Right ventricle myocardium superior (tissue), 1 donor: ENCODE data around the gene ASH1L. TPM values are rescaled to one million over a fixed set of nuclear protein-coding genes. Genes with fewer than 3 reads are reported as not detected.
A peak's percentile ranks its signal among the peaks of the same experiment; 100 is the strongest.
"Not testable (repeated sequence)": the region's sequence is repeated elsewhere in the genome, so short reads cannot be mapped to it uniquely, and the experiment has no call there.

ENCODE experiments used
- ATAC-seq: fragments of 200-7000 bp; cut with Tn5 transposase; one replicate; pipeline ENCODE4 v1.9.1; 2020; ENCODE audit warnings: mild to moderate bottlenecking; ENCODE audit not compliant: poor library complexity
- DNase-seq: peaks from one replicate; pipeline ENCODE4 v3.0.0-alpha.2; 2020
- intact Hi-C: fragments of 100-400 bp; cut with DNase I; formaldehyde crosslinking; loops from one replicate; pipeline ENCODE4 v1.11.2; 2022
- long read RNA-seq: library from polyadenylated mRNA; unstranded; transcript quantifications from one replicate; pipeline ENCODE4 v2.0.0, GENCODE V29; 2021
- total RNA-seq: library from RNA; stranded (reverse); fragmentation: NEBNext Ultra II Directional; extraction: Animal tissue kit (Norgen Biotek cat#: 25700); gene quantifications from one replicate; pipeline ENCODE4 v1.2.1, GENCODE V29; 2021
- donor health status: DM: no; HTN: yes; CAD: no; lungs with severe emphysema.

Gene ASH1L
- total RNA-seq, result 41.3 TPM
- long read RNA-seq, partial matches to known transcripts, result 3 of 7 reads
- long read RNA-seq, other reads (novel, unspliced or antisense), result 4 of 7 reads

- ATAC-seq, result peak; percentile 95
- DNase-seq, result peak; percentile 94
Measured at GRCh38 chr1:155562581-155563376, at the start of gene ASH1L. Gene ASH1L (minus strand): TSS chr1:155562803. CDS start chr1:155521519, 41,284 bp downstream.

DNA sequence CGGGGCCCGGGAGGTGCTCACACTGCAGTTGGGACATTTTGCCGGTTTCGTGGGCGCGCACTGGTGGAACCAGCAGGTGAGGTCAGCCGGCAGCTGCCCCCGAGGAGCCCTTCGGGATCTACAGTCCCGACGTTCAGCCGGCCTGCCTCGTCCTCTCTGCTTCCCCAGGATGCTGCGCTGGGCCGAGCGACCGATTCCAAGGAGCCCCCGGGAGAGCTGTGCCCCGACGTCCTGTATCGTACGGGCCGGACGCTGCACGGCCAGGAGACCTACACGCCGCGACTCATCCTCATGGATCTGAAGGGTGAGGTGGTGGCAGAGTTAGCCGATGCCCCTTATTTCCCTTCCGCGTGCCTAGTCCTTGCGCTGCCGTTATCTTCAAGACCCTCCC is 47.6 kb upstream of the ASH1L start:
- intact Hi-C loops, DNase-seq: not testable (repeated sequence)
- ATAC-seq, result peak; percentile 47

More at GRCh38 chr1:155562581-155563376, at the start of gene ASH1L:
- intact Hi-C loops, result no loop called here

DNA sequence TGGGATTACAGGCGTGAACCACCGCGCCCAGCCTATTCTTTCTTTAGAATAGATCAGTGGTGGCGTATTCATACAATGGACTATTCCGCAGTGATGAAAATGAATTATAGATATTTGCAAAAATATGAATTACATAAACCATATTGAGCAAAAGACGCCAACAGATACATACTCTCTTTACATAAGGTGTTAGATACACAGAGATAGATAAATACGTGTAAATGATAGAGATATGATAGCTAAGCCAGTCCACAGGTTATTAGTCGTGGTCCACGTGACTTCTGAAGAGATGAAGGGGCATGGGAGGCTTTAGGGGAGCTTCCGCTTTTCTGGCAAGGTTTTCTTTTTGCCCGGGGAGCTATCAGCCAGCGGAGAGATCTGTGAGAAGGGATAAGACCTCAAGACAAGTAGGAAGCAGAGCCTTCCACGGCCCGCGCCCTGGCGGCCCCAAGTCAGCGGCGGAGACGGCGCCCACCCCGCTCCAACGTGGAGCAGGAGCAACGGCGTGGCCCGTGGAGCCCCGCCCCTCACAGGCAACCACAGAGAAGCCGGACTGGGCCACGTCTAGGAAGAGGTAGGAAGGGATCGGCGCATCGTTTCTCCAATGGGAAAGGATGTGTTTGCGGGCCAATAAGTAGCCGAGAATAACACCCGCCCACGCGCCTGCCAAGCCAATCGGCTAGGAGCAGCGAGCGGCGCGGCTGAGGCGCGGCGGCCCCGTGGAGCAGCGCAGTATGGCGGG is 47.1 kb upstream of the ASH1L start, which contains the start of gene MSTO1:
Gene MSTO1 (plus strand): TSS at position 704 of the 742 bp plus-strand sequence. CDS start 31 bp downstream, at position 735.
- peak; percentile 98 for ATAC-seq
- intact Hi-C loops, result no loop called here
- peak; percentile 98 for DNase-seq

GRCh38 chr1:155608888-155609225 is 46.3 kb upstream of the ASH1L start:
- no peak for DNase-seq
- no peak for ATAC-seq
- intact Hi-C loops, result no loop called here

- intact Hi-C loops, result no loop called here
- ATAC-seq (no peak), DNase-seq (no peak)
Measured at GRCh38 chr1:155607708-155608107, 45.1 kb upstream of the ASH1L start.

DNA sequence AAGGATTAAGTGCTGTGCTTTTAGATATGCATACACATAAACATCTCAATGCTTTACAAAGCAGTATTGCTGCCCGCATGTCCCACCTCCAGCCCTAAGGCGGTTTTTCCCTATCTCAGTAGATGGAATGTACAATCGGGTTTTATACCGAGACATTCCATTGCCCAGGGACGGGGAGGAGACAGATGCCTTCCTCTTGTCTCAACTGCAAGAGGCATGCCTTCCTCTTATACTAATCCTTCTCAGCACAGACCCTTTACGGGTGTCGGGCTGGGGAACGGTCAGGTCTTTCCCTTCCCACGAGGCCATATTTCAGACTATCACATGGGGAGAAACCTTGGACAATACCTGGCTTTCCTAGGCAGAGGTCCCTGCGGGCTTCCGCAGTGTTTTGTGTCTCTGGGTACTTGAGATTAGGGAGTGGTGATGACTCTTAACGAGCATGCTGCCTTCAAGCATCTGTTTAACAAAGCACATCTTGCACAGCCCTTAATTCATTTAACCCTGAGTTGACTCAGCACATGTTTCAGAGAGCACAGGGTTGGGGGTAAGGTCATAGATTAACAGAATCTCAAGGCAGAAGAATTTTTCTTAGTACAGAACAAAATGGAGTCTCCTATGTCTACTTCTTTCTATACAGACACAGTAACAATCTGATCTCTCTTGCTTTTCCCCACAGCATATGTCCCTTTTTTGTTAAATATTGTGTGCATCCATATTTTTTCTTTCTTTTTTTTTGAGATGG is 37.4 kb upstream of the ASH1L start:
- ATAC-seq, DNase-seq, intact Hi-C loops: not testable (repeated sequence)

GRCh38 chr1:155598842-155599331 is 36.3 kb upstream of the ASH1L start:
- intact Hi-C loops, result no loop called here
- ATAC-seq (peak; percentile 38), DNase-seq (peak; percentile 41)

DNA sequence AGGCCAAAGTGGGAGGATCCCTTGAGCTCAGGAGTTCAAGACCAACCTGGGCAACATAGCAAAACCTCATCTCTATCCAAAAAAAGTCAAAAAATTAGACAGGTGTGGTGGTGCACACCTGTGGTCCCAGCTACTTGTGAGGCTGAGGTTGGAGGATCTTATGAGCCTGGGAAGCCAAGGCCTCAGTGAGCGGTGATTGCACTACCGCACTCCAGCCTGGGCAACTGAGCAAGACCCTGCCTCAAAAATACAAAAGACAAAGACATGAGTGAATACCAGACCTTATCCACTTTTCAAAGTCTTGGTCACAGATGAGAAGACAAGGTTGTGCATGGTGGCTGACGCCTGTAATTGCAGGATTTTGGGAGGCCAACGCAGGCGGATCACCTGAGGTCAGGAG is 34.3 kb upstream of the ASH1L start:
- DNase-seq (no peak), ATAC-seq (no peak)
- intact Hi-C loops, result no loop called here

DNA sequence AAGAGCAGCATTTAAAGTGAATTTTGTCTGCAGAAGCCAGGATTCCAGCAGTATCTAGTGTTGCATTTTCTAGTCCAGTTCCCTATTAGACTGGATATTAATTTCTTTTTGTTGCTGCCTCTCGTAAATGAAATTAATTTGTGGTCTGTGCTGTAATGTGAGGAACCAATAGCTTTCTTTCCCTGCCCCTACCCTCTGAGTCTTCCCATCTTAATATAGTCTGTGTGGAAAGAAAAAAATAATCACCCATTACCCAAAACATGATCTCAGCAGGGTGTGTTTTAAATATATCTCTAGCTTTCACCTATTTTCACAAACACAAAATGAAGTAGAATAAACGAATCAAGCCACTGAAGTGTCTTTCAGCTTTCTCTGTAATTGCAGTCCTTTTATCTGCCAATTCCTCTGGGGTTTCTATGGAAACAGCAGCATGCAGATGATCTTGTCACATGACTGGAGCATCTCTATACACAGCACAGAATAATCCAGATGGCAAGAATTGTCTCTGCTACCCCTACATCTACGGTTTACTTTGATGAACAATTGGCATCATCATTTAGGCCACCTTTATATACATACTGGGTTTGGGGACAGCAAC is 33.4 kb upstream of the ASH1L start:
- ATAC-seq, DNase-seq, intact Hi-C loops: not testable (repeated sequence)

- ATAC-seq, result peak; percentile 77
- intact Hi-C loops, result loop anchor here (5.0 kb wide), 1 partner anchor 339 kb away; no protein-coding TSS in a partner anchor
- DNase-seq, result no peak
Measured at GRCh38 chr1:155591770-155592169, 29.2 kb upstream of the ASH1L start.

DNA sequence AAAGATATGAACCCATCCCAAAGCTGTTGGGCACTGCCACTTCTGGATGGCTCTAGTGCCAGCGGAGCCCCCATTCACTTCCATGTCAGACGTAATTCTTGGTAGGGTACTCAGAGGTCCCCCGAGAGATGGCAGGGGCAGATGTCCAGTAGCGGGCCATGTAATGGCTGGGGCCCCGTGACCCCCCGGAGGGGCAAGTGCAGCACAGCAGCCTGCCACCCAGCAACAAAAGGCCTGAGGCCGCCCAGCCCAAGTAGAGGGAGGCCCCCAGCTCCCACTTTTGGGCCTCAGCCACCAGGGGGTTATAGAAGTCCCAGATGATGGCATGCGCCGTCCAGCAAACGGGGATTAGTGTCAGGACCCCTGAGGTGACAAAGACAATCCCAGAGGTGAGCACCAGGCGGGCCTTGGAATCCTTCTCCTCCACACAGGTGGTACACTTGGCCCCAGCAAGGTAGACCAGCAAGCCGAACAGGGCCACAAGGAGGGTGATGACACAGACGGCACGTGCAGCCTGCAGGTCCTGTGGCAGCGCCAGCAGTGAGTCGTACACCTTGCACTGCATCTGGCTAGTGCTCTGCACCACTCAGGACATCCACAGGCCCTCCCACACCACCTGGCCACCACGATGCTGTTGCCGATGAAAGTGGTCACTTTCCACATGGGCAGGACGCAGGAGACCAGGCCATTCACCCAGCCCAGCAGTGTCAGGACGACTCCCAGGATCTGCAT is 28.1 kb upstream of the ASH1L start:
- not testable (repeated sequence) for ATAC-seq, DNase-seq
- intact Hi-C loops, result loop anchor here (5.0 kb wide), 1 partner anchor 338 kb away; no protein-coding TSS in a partner anchor

DNA sequence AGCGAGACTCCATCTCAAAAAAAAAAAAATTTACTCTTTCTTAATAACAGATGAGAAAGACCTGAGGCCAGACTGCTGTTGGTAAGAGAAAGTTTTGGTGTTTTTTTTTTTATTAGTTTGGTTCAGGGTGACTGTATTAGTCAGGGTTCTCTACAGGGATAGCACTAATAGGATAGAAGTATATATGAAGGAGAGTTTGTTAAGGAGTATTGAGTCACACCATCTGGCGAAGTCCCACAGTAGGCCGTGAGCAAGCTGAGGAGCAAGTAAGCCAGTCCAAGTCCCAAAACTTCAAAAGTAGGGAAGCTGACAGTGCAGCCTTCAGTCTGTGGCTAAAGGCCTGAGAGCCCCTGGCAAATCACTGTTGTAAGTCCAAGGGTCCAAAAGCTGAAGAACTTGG is 26.7 kb upstream of the ASH1L start:
- DNase-seq, intact Hi-C loops, ATAC-seq: not testable (repeated sequence)

DNA sequence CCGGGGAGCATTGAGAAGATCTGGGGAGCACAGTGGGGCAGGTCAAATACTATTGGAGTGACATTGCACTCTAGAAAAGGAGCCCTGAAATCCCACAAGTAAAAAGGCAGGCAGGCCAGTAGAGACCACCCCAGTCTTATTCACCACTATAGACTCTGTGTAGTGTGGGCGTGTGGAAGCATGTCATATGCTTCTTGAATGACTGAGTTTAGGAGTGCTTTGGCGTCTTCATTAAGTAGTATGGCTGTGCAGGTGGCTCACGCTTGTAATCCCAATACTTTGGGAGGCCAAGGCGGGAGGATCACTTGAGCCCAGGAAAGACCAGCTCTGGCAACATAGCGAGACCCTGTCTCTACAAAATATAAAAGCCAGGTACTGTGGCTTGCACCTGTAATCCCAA is 21.2 kb upstream of the ASH1L start:
- DNase-seq, intact Hi-C loops, ATAC-seq: not testable (repeated sequence)

DNA sequence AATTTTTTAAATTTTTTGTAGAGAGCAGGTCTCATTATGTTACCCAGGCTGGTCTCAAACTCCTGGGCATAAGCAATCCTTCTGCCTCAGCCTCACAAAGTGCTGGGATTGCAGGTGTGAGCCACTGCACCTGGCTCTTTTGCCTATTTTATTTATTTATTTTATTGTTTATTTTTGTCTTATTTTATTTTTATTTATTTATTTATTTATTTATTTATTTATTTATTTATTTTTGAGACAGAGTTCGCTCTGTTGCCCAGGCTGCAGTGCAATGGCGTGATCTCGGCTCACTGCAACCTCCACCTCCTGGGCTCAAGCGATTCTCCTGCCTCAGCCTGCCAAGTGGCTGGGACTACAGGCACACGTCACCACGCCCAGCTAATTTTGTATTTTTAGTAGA is 13.0 kb upstream of the ASH1L start:
- ATAC-seq, intact Hi-C loops, DNase-seq: not testable (repeated sequence)

DNA sequence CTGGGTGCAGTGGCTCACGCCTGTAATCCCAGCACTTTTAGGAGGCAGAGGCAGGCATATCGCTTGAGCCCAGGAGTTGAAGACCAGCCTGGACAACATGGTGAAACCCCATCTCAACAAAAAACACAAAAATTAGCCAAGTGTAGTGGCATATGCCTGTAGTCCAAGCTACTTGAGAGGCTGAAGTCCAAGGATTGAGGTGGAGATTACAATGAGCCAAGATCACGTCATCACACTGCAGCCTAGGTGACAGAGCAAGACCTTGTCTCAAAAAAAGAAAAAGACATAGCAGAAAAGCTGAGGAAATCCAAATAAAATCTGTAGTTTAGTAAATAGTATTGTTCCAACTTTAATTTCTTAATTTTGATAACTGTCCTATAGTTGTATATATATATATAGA is 11.5 kb upstream of the ASH1L start:
- DNase-seq, result no peak
- ATAC-seq, result no peak
- intact Hi-C loops, result no loop called here

DNA sequence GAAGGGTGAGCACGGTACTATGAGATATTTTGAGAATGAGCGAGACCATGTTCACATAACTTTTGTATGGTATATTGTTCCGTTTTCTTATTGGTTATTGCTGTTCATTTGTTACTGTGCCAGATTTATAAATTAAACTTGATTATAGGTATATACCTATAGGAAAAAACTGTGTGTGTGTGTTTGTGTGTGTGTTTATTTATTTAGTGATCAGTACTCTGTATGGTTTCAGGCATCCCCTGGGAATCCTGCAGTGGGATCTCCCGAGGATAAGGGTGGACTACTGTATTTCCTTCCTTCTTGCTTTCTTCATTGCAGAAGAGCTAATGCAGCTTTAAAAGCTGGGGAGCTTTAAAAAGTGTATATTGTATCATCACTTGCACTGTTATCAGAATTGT is 8.0 kb upstream of the ASH1L start:
- ATAC-seq (no peak), DNase-seq (no peak)
- intact Hi-C loops, result no loop called here

DNA sequence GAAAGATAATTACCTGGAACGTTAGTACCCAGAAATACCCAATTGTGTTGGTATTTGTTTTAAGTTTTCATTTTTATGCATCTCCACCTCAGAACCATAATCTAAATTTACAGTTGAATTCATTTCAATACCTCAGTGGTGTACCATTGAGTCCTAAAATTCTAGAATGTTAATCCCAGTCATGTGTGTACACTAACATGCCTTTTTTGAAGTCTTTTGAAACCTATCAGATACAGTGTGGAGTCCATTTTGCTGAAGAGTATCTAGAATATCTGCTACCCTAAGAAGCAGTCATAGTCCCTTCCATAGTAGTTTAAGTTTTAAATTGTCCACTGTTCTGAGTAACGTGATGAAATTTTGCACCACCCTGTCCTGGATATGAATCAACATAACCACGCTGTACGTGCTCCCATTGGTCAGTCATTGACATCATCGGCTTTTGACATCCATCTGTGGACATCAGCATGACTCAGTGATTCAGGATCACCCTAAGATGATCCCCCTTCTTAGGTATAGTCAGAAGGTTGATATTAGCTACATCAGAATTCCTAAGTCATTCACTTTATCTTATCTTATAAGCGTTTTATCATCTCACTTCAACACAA is 7.5 kb upstream of the ASH1L start:
- intact Hi-C loops, result no loop called here
- DNase-seq, result no peak
- ATAC-seq, result no peak
